Osteocyte (in vitro differentiated cells): ENCODE measurements around the gene UST. TPM values are rescaled to one million over a fixed set of nuclear protein-coding genes. Genes with fewer than 3 reads are reported as not detected.
"Not testable (repeated sequence)": the region's sequence is repeated elsewhere in the genome, so short reads cannot be mapped to it uniquely, and the experiment has no call there.

Experiments used
- DNase-seq: peaks from one replicate; pipeline ENCODE4 v3.0.0; 2021; ENCODE audit warnings: mixed read lengths; ENCODE audit not compliant: unreplicated experiment; ENCODE audit errors: extremely low spot score
- H3K27ac Mint-ChIP-seq: one replicate; pipeline ENCODE4 v1.8.0; 2021; ENCODE audit warnings: mild to moderate bottlenecking, mixed read lengths; ENCODE audit not compliant: unreplicated experiment
- H3K27me3 Mint-ChIP-seq: one replicate; pipeline ENCODE4 v1.8.0; 2021; ENCODE audit warnings: mixed read lengths; ENCODE audit not compliant: unreplicated experiment
- H3K36me3 Mint-ChIP-seq: one replicate; pipeline ENCODE4 v1.8.0; 2021; ENCODE audit warnings: mixed read lengths; ENCODE audit not compliant: unreplicated experiment
- H3K4me1 Mint-ChIP-seq: one replicate; pipeline ENCODE4 v1.8.0; 2021; ENCODE audit warnings: mixed read lengths; ENCODE audit not compliant: unreplicated experiment
- H3K4me3 Mint-ChIP-seq: one replicate; pipeline ENCODE4 v1.8.0; 2021; ENCODE audit warnings: mild to moderate bottlenecking, moderate library complexity, mixed read lengths; ENCODE audit not compliant: unreplicated experiment
- H3K9me3 Mint-ChIP-seq: one replicate; pipeline ENCODE4 v1.8.0; 2021; ENCODE audit warnings: mixed read lengths; ENCODE audit not compliant: unreplicated experiment
- total RNA-seq: library from RNA; stranded (reverse); gene quantifications from 2 replicates; pipeline ENCODE4 v1.2.1, GENCODE V29; 2021
- TF ChIP-seq, protein P1 (sequence below): fragments of 200-600 bp; sonication (generic); IDR thresholded peaks from 2 replicates; pipeline ENCODE4 v1.5.0; 2021; ENCODE audit warnings: antibody characterized with exemption, mild to moderate bottlenecking, moderate library complexity

Gene UST
- total RNA-seq, 1 donor from 2014 or later: 15.7 TPM

GRCh38 chr6:148873154-148873553, 126.3 kb downstream of the UST start:
- Mint-ChIP-seq H3K27ac (no peak overlapping the region), H3K4me3 (no peak overlapping the region), H3K36me3 (no peaks in the 10 kb centered on the region), H3K27me3 (no peaks in the 10 kb centered on the region), H3K4me1 (peaks cover 22% of the 10 kb centered on the region), H3K9me3 (no peaks in the 10 kb centered on the region)
- DNase-seq: no peak
- TF ChIP-seq, protein P1, sequence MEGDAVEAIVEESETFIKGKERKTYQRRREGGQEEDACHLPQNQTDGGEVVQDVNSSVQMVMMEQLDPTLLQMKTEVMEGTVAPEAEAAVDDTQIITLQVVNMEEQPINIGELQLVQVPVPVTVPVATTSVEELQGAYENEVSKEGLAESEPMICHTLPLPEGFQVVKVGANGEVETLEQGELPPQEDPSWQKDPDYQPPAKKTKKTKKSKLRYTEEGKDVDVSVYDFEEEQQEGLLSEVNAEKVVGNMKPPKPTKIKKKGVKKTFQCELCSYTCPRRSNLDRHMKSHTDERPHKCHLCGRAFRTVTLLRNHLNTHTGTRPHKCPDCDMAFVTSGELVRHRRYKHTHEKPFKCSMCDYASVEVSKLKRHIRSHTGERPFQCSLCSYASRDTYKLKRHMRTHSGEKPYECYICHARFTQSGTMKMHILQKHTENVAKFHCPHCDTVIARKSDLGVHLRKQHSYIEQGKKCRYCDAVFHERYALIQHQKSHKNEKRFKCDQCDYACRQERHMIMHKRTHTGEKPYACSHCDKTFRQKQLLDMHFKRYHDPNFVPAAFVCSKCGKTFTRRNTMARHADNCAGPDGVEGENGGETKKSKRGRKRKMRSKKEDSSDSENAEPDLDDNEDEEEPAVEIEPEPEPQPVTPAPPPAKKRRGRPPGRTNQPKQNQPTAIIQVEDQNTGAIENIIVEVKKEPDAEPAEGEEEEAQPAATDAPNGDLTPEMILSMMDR: no peak

GRCh38 chr6:148873868-148874267, 127.0 kb downstream of the UST start:
- DNase-seq: no peak
- Mint-ChIP-seq H3K36me3 (no peaks in the 10 kb centered on the region), H3K4me3 (no peak overlapping the region), H3K27ac (no peak overlapping the region), H3K9me3 (no peaks in the 10 kb centered on the region), H3K4me1 (peaks cover 16% of the 10 kb centered on the region), H3K27me3 (no peaks in the 10 kb centered on the region)
- TF ChIP-seq, protein P1: no peak

DNA sequence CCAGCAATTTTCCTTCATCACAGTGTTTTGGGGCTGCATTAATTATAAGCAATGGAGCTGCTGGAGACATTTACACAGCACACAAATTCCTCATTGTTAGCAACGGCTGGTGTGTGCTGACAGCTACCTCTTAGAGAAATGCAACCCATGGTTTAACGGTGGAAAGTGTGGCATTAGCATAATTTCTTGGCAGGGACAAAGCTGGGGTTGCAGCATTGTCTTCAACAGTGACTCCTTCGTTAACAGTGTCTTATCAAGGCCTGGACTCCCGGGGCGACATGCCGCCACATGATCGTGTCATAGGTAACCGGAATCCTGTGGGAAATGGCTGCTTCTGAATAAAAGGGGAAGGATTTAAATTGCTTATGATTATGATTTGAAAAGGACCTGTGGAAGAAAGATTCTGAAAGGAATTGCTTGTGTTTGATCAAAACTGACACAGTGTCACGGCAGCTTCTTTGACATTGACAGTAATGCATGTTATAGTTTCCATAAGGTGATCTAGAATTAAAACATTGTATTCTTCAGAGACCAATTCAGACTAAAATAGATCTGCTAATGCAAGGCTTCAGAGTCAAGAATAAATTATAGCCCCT, 128.0 kb downstream of the UST start:
- DNase-seq: no peak
- H3K27me3 Mint-ChIP-seq: no peaks in the 10 kb centered on the region
- H3K9me3 Mint-ChIP-seq: no peaks in the 10 kb centered on the region
- no peaks in the 10 kb centered on the region for H3K36me3 Mint-ChIP-seq
- H3K4me3 Mint-ChIP-seq: no peak overlapping the region
- H3K4me1 Mint-ChIP-seq: peaks cover 7% of the 10 kb centered on the region
- H3K27ac Mint-ChIP-seq: no peak overlapping the region
- TF ChIP-seq, protein P1: no peak

- no peak for DNase-seq
- H3K27me3 Mint-ChIP-seq: no peaks in the 10 kb centered on the region
- H3K36me3 Mint-ChIP-seq: peaks cover 4% of the 10 kb centered on the region
- H3K9me3 Mint-ChIP-seq: no peaks in the 10 kb centered on the region
- H3K4me1 Mint-ChIP-seq: peaks cover 3% of the 10 kb centered on the region
- H3K4me3 Mint-ChIP-seq: no peak overlapping the region
- TF ChIP-seq, protein P1: no peak
- H3K27ac Mint-ChIP-seq: no peak overlapping the region
Measured at GRCh38 chr6:148878683-148879082, 131.9 kb downstream of the UST start.

- not testable (repeated sequence) for H3K36me3 Mint-ChIP-seq
Measured at GRCh38 chr6:148880742-148881141, 133.9 kb downstream of the UST start.

More at GRCh38 chr6:148880742-148881141, 133.9 kb downstream of the UST start:
- H3K27me3 Mint-ChIP-seq, DNase-seq, H3K4me1 Mint-ChIP-seq, H3K27ac Mint-ChIP-seq, H3K9me3 Mint-ChIP-seq, H3K4me3 Mint-ChIP-seq: not testable (repeated sequence)
